Measurements from ENCODE around the gene ZNF648.
"Not testable (repeated sequence)": the region's sequence is repeated elsewhere in the genome, so short reads cannot be mapped to it uniquely, and the experiment has no call there.

The ZNF648 gene

GRCh38 chr1:182038220-182038619 is 23.3 kb downstream of the ZNF648 start:
- in situ Hi-C loops (cut with MboI; ENCODE audit: low sequenced_read_pairs) = no loop called here

- in situ Hi-C loops (cut with MboI; ENCODE audit: low sequenced_read_pairs) = no loop called here
Observed at GRCh38 chr1:182035097-182035770, 26.3 kb downstream of the ZNF648 start.

- in situ Hi-C loops (cut with MboI; ENCODE audit: low sequenced_read_pairs) = no loop called here
Observed at GRCh38 chr1:182032251-182032650, 29.3 kb downstream of the ZNF648 start.

GRCh38 chr1:182029379-182030331 is 31.9 kb downstream of the ZNF648 start:
- in situ Hi-C loops (cut with MboI; ENCODE audit: low sequenced_read_pairs) = no loop called here

GRCh38 chr1:182029002-182029378 is 32.5 kb downstream of the ZNF648 start:
- in situ Hi-C loops (cut with MboI; ENCODE audit: low sequenced_read_pairs) = no loop called here

DNA sequence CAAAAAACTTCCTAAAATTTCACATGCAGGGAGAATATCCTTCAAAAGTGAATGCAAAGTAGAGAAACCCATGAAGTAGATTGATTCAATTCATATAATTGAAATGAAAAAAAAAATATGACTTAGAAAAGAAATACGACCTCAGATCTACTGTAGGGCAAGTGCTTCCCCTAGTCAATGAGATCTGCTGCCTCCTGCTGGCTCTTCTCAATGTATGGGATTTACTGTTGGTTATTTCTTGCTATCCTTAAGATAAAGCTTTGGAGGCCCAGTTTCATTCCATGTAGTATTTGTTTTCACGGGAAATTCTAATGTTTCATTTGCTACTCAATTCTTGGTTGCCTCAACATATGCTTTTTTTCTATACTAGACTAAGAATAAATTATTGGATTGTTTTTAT is 46.2 kb downstream of the ZNF648 start:
- in situ Hi-C loops (cut with MboI; ENCODE audit: low sequenced_read_pairs) = no loop called here

DNA sequence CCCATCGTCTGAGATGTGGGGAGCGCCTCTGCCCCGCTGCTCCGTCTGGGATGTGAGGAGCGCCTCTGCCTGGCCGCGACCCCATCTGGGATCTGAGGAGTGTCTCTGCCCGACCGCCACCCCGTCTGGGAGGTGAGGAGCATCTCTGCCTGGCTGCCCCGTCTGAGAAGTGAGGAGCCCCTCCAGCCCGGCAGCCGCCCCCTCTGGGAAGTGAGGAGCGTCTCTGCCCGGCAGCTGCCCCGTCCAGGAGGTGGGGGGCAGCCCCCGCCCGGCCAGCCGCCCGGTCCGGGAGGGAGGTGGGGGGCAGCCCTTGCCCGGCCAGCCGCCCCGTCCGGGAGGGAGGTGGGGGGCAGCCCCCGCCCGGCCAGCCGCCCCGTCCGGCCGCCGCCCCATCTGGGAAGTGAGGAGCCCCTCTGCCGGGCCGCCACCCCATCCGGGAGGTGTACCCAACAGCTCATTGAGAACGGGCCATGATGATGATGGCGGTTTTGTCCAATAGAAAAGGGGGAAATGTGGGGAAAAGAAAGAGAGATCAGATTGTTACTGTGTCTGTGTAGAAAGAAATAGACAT is 50.6 kb downstream of the ZNF648 start:
- in situ Hi-C loops (cut with MboI; ENCODE audit: low sequenced_read_pairs) = not testable (repeated sequence)

GRCh38 chr1:182005398-182005797 is 56.1 kb downstream of the ZNF648 start:
- in situ Hi-C loops (cut with MboI; ENCODE audit: low sequenced_read_pairs) = not testable (repeated sequence)

- in situ Hi-C loops (cut with MboI; ENCODE audit: low sequenced_read_pairs) = no loop called here
Observed at GRCh38 chr1:182004601-182005000, 56.9 kb downstream of the ZNF648 start.
